CD4-positive, alpha-beta T cell treated with Interleukin-12 subunit alpha and Interleukin-12 subunit beta, for 1 hour (primary cell): Measurements from ENCODE around the gene GHITM.
"Not testable (repeated sequence)": the region's sequence is repeated elsewhere in the genome, so short reads cannot be mapped to it uniquely, and the experiment has no call there.

Experiments used
- DNase-seq: peaks from one replicate; pipeline ENCODE4 v3.0.0-alpha.2; 2020

Gene GHITM

GRCh38 chr10:84176836-84177474, 37.6 kb downstream of the GHITM start:
- no peak for DNase-seq

- peak; percentile 73 for DNase-seq
These were observed 38.3 kb downstream of the GHITM start for GRCh38 chr10:84177541-84178141.

- DNase-seq, result no peak
These were observed 38.9 kb downstream of the GHITM start for GRCh38 chr10:84178160-84178609.

GRCh38 chr10:84179059-84179710, 39.9 kb downstream of the GHITM start:
- peak; percentile 27 for DNase-seq

- DNase-seq, result not testable (repeated sequence)
These were observed 41.1 kb downstream of the GHITM start for GRCh38 chr10:84180386-84180785.

- no peak for DNase-seq
These were observed 42.3 kb downstream of the GHITM start for GRCh38 chr10:84181631-84182030.

GRCh38 chr10:84184517-84184916, 45.2 kb downstream of the GHITM start:
- no peak for DNase-seq

GRCh38 chr10:84185526-84186175, 46.3 kb downstream of the GHITM start:
- no peak for DNase-seq

GRCh38 chr10:84188815-84189214, 49.5 kb downstream of the GHITM start:
- DNase-seq, result no peak

GRCh38 chr10:84190621-84191020, 51.3 kb downstream of the GHITM start:
- DNase-seq, result no peak

- DNase-seq, result peak; percentile 23
These were observed 51.8 kb downstream of the GHITM start for GRCh38 chr10:84191106-84191505.

- no peak for DNase-seq
These were observed 54.0 kb downstream of the GHITM start for GRCh38 chr10:84193327-84193726.

GRCh38 chr10:84193846-84194423, 54.6 kb downstream of the GHITM start:
- no peak for DNase-seq

- peak; percentile 62 for DNase-seq
These were observed 55.2 kb downstream of the GHITM start, which contains the start of gene CDHR1 for GRCh38 chr10:84194424-84195043. CDHR1 (plus strand) TSS chr10:84194537; CDS start chr10:84194761, 224 bp downstream.

GRCh38 chr10:84195044-84195830, 55.9 kb downstream of the GHITM start:
- no peak for DNase-seq

GRCh38 chr10:84196083-84196482, 56.8 kb downstream of the GHITM start:
- DNase-seq, result no peak

GRCh38 chr10:84196941-84197340, 57.6 kb downstream of the GHITM start:
- DNase-seq, result no peak

GRCh38 chr10:84197643-84198042, 58.3 kb downstream of the GHITM start:
- DNase-seq, result no peak

GRCh38 chr10:84198206-84198915, 59.1 kb downstream of the GHITM start:
- no peak for DNase-seq

GRCh38 chr10:84200537-84201243, 61.4 kb downstream of the GHITM start:
- DNase-seq, result no peak

- no peak for DNase-seq
These were observed 61.9 kb downstream of the GHITM start for GRCh38 chr10:84201244-84201606.
